Dermis microvascular lymphatic vessel endothelial cell (primary cell): ENCODE measurements around the gene SLC16A11. TPM values are rescaled to one million over a fixed set of nuclear protein-coding genes. Genes with fewer than 3 reads are reported as not detected.

Source experiments
- DNase-seq, 2 donors: peaks; one replicate each; pipeline versions ENCODE4 v3.0.0 to v3.0.0-alpha.2; 2010; ENCODE audit warnings: low read depth in 2 of 2
- total RNA-seq: library from RNA; depleted of rRNA; stranded (reverse); fragments of >200 nt; gene quantifications from 2 replicates; pipeline ENCODE4 v1.2.1, GENCODE V29; 2014

SLC16A11 gene
- total RNA-seq, 1 donor from 2014 or later, result 1.0 TPM

DNA sequence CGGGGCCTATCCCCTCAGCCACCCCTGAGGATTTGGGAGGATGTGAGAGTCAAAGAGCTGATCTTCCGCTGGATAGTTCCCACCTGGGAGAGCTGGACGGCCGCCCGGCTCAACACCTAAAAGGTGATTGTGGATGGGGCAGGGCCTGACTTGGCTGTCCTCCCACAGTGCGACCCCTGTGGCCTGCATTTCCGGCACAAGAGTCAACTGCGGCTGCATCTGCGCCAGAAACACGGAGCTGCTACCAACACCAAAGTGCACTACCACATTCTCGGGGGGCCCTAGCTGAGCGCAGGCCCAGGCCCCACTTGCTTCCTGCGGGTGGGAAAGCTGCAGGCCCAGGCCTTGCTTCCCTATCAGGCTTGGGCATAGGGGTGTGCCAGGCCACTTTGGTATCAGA, 16.6 kb downstream of the SLC16A11 start:
- DNase-seq, result peak in 1 of 2 donors; percentile 46

DNA sequence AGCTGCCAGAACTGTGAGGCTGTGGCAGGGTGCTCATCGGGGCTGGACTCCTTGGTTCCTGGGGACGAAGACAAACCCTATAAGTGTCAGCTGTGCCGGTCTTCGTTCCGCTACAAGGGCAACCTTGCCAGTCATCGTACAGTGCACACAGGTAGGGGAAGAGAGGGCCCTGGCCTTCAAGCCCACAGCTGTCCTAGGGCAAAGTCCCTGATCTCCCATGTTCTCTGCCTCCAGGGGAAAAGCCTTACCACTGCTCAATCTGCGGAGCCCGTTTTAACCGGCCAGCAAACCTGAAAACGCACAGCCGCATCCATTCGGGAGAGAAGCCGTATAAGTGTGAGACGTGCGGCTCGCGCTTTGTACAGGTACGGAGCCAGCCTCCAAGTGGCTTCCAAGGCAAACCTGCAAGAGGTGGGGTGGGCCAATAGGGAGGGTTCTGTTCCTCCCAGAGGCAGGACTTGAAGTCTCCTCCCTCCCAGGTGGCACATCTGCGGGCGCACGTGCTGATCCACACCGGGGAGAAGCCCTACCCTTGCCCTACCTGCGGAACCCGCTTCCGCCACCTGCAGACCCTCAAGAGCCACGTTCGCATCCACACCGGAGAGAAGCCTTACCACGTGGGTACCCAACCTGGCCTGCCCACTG, 17.3 kb downstream of the SLC16A11 start:
- no peak for DNase-seq

DNA sequence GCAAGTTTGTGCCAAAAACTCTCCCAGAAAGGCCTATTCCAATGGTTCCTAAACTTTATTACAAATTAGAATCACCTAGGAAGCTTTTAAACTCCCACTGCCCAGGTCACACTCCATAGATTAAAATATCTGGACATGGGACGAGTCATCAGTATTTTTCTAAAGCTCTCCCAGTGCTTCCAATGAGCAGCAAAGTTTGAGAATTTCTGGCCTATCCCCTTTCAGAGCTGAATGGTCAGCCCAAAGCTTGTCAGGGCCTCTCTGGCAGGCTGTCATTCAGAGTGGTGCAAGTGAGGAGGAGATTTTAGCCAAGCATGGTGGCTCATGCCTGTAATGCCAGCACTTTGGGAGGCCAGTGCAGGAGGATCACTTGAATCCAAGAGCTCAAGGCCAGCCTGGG, 18.6 kb downstream of the SLC16A11 start:
- no peak for DNase-seq

DNA sequence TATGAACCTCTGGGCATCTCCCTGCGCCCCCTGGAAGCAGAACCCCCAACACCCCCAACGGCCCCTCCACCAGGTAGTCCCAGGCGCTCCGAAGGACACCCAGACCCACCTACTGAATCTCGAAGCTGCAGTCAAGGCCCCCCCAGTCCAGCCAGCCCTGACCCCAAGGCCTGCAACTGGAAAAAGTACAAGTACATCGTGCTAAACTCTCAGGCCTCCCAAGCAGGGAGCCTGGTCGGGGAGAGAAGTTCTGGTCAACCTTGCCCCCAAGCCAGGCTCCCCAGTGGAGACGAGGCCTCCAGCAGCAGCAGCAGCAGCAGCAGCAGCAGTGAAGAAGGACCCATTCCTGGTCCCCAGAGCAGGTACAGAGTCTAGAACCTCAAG, 19.5 kb downstream of the SLC16A11 start:
- DNase-seq, result no peak

DNA sequence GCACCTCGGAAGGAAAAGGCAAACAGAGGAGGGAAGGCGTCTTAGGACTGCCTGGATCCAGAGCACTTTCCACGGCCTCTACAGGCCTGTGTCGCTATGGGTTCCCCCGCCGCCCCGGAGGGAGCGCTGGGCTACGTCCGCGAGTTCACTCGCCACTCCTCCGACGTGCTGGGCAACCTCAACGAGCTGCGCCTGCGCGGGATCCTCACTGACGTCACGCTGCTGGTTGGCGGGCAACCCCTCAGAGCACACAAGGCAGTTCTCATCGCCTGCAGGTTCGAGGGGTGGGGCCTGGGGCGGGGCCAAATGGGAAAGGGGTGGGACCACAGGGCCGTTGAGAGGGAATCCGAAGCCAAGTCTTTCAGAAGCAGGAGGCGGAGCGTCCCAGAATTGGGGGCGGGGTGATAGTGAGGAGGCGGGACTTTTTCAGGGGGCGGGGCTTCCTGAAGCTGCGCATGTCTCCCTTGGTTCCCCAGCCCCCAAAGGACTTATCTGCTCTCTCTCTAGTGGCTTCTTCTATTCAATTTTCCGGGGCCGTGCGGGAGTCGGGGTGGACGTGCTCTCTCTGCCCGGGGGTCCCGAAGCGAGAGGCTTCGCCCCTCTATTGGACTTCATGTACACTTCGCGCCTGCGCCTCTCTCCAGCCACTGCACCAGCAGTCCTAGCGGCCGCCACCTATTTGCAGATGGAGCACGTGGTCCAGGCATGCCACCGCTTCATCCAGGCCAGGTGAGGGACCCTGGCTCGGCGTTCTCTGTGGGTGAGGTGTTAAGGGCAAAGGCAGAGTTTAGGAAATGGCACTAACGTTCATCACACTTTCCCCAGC, 20.1 kb downstream of the SLC16A11 start:
- peak; percentile 97 to 99 for DNase-seq

DNA sequence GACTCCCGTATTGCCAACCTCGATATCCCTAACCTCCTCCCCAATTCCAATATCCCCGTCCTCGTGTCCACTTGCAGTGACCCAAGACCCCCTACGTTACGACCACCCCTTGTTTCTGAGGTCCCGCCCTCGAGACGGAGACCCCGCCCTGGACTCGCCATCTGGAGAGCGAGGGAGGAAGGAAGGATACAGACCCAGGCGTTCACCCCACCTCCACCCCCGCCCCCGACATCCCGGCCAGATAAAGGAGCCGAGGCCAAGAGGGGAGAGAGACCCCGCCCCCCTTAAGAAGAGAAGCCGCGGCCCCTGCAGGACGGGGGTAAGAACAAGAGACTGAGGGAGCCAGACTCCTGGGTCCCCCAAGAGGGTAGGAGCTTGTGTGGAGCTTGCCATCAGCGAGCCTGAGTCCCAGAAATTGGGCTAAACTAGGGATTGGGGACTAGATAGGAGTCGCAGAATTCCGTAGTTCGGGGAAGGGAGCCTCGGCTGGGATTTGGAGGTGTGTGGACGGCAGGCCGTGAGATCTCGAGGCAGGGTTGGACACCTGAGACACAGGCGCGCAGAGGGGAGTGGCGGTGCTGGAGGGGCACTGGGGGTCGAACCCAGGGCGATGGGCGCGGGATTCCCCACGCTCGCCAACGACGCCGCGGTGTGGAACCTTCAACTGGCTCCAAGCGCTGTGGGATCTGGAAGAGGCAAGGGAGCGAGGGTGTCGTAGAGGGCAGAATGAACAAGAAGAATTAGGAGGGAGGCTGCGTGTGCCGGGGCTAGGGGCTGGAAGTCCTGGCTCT, 20.9 kb downstream of the SLC16A11 start, which contains the start of gene BCL6B:
BCL6B (plus strand) TSS at position 270 of the 791 bp plus-strand sequence. CDS start 622 bp downstream, outside the sequence.
- peak in 1 of 2 donors; percentile 79 for DNase-seq

DNA sequence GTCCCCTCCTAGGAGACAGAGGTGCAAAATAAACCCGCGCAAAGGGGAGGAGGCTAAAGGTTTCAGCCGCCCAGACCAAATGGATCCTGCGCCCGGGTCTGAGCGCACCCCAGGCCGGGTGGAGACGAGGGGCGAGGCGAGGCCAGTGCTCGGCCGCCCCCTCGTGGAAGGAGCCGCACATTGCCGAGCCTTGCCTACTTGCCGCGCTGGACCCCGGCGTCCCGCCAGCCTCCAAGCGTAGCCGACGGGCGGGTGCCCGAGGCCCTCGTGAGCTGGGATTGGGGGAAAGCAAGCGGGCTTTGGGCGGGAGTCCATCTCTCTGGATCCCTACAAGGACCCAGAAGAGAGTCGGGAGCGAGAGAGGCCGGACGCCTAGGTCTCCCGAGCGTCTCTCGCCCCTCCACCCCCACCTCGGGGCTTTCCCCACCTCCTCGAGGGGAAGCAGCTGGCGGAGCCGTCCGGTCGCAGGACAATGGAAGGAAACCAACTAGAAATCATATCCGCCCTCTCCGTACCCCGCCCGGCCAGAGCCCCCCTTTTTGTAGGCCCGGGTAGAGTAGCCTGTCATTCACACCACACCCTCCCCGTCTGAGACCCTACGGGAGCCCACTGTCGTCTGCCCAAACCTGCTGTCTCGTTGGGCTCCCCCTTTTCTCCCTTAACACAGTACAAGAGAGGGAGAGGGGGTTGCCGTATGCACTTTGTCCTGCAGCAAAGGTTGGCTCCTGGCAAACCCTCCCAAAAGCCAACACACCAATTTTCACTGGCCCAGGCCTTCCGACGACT, 21.7 kb downstream of the SLC16A11 start:
- peak; percentile 92 to 97 for DNase-seq

DNA sequence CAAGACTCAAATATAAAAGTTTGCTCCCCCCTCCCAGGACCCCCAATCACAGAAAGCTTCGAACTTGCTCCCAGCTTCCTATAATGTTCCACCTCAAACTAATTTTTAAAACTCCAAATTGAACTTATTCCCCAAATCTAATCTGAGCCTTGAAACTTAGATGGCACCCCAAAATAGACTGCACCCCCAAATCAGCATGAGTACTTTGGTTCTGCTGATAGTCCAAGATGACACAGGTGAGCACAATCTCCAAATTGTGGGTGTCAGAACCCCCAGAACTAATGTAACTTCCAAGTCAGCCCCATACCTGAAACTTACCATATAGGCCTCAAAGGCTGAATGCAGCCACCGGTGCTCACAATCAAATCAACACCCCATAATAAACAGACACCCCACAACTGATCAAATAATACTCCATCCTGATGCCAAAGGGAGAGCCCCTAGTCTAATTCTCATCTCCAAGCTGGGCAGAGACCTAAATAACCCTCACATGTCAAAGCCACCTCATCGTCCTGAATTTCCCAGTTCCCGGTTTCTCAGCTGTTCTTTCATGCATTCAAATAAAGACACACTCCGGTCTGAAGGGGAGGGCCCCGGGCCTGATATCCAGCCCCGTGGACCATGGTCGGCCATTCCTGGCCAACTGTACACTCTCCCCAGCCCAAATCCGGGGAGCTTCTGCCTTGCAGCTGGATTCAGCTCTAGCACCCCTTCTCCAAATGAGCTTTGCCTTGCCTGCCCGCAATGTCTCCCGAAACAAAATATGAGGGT, 22.8 kb downstream of the SLC16A11 start:
- peak in 1 of 2 donors; percentile 67 for DNase-seq

DNA sequence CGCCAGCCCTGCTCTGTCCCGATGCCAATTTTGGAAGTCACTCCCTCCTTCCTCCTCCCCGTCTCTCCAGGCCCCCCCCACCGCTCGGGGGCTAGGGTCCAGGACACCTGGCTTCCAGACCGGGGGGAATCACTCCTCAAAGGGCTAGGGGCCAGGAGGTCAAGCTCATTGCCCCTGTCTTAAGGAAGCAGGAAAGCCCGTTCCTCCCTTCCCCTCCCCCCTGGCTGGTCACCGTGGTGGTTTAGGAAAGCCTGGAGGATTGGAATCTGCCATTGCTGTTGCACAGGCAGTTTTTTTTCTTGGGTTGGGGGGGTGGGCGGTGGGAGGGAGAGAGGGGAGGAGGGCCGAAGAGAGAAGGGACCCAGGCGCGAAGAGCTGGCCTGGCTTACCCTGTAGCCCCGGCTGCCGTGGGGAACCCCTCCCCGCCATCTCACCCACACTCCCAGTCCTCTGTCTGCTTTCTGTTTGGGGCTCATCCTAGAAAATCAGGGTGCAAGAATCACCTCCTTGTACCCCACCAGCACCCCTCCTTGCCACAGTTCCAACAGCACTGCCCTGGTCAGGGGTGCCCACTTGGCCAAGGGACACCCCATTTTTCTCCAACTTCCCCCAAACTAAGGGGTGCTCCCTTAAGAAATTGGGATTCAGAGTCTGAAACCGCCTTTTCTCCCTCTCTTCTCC, 23.9 kb downstream of the SLC16A11 start:
- DNase-seq, result peak in 1 of 2 donors; percentile 29

DNA sequence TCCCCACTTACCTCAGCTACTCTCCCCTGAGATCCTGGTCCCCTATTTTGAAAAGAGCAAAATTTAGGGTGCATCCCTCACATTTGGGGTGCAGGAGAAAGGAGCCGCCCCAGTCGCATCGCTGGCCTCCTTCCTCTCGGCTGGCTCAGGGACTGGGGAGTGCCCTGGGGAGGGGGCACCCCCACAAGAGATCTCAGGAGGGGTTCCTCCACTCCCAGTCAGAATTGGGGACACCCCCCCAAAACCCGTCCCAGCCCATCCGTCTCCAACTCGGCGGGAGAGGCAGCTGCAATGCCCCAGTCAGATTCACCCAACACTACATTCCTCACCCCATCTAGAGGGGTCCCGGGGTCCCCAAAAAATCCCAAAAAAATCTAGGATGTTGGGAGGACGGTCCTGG, 24.5 kb downstream of the SLC16A11 start:
- DNase-seq, result no peak

DNA sequence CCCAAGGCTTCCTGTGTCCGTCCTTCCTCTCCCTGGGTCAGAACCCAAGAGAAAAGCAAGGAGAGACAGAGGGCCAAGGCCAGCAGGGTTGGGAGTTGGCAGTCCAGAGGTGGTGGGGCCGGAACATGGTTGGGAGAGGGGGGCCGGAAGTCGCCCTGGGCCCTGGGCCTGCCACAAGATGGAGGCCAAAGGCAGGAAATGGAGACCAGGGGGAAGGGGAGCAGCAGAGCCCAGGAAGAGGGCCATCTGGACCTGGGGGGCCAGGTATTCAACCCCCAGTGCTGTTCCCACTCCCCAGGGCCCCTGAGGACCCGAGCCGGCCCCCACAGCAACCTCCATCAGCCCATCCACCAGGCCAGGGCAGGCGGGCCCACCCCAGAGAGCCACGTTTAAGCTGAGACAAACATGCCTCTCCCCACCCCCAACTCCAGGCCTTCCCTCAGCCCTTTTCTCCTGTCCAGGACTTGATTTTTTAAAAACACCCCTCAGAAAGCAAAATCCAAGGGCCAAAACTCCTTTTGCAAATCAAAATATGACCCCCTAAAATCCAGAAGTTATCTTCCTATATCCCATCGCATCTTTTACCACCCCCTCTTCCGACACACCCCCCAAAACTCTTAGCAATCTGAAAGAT, 25.4 kb downstream of the SLC16A11 start:
- DNase-seq, result no peak

DNA sequence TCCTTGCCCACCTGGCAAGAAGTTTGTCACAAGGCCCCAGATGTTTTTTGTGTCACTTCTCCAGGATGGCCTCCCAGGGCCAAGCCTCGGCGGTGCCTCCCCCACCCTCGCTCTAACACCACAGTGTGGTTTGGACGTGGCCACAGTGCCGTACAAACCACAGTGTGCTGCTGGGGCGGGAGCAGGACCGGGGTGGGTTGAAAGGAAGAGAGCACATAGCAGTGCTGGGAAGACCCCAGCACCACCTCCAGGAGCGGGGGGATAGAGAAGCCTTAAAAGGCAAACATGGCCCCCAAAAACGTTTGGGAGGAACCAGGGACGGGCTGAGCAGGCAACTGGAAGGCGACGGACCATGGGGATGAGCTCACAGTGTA, 26.1 kb downstream of the SLC16A11 start:
- no peak for DNase-seq

DNA sequence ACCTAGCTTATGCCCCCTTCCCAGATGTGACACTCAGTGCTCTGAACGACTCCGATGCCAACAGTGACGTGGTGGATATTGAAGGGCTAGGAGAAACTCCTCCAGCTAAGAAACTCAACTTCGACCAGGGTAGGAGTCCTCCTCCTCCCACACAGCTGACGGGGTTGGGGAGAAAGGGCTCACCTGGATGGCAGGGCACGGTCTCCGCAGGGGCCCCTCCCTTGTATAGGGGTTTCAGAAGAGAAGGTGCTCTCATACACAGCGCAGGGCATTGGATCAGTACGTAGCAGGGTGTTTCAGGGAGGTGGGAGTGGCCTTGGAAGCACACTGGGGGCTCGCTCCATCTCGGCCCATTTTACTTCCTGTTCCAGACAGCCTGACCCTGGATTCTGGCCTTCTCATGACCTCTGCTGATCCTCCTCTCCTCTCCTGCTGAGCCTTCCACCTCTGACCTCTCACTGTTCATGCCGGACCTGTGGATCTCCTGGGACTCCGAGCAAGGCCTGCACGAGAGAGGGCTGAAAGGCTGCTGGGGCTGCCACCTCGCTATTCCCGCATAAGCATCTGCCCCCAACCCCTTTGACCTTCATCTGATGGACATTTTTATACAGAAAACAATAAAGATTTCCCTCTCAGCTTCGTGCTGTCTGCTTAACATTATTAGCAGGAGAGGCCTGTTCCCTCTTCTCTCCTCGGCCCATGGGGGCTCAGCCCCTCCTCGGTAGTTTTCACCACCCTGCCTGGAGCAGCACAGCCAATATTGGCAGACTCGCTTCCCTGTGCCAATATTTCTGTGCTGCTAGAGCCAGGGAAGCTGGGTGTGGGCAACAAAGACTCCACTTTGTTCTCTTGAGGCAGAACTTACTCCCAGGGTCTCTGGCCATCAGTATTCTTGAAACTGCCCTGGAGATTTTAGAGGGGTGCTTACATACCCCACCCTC, 26.7 kb downstream of the SLC16A11 start:
- no peak for DNase-seq

DNA sequence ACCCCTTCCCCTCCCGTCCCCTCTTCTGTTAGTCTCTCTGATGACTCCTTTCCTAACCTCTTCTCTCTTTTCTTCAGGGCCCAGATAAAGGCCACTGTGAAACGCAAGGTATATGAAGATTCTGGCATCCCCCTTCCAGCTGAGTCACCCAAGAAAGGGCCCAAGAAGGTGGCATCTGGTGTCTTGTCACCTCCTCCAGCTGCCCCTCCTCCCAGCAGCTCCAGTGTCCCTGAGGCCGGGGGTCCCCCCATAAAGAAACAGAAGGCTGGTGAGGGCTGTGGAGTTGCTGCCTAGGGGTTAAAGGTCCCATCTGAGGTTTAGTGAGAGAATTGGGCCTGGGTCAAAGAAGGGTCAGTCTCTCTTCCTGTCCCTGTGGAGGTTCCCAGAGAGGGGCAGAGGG, 27.5 kb downstream of the SLC16A11 start:
- DNase-seq, result no peak

DNA sequence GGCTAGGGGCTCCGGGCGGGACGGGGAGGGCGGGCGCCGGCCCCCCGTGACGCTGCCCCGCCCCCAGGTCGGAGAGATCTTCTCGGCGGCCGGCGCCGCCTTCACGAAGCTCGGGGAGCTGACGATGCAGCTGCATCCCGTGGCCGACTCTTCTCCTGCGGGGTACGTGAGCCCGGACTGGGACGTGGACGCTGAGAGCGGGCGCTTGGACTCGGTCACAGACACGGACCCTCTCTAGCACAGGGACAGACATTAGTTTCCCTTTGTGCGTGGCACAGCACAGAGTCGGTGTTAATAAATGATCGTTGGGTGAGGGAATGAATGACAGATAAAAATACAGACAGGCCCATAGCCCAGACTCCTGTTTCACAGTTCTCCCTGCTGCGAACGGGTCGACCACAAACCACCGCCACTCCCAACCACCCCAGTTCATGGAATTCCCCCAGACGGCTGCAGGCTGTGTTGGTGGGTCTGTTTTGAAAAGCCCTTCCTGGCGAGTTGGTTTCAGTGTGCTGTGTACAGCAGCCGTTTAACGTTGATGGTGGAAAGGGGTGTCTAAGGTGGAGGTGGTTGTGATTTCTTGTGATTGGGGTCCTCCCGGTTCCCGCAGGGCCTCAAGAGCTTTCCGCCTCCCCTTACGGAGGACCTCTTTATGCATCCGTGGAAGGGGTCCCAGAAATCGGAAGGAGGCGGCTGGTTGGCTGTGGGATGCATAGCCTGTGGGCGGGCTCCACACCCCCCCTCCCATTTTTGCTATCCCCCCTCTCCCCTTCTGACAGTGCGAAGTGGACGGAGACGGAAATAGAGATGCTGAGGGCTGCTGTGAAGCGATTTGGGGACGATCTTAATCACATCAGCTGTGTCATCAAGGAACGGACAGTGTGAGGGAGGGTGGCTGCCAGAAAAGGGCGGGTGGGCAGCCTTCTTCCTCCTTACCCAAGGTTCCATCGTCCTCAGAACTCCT, 28.6 kb downstream of the SLC16A11 start:
- DNase-seq, result peak in 1 of 2 donors; percentile 75

DNA sequence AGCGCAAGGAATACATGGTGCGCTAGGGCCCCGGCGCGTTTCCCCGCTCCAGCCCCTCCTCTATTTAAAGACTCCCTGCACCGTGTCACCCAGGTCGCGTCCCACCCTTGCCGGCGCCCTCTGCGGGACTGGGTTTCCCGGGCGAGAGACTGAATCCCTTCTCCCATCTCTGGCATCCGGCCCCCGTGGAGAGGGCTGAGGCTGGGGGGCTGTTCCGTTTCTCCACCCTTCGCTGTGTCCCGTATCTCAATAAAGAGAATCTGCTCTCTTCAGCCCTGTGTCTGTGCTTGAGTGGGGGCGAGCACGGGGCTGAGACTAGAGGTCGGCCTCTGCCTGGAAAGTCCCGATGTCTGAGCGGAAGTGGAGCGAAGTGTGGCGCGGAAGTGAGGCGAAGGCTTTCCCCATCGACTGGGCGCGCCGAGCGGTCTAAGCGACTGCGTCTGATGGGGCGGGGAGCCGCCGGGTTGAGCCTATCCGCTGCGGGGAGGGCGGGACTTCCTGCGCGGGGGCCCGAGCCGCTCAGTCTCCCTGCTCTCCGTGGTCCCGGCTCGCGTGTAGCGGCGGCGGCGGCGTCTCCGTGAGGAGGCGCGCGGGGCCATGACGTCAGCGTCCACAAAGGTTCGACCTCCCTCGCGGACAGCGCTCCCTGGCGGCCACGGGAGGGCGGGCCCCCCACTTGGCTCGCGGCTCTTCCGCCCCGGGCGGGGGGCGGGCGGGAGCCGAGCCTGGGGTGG, 29.5 kb downstream of the SLC16A11 start:
- DNase-seq, result peak; percentile 92 to 98

DNA sequence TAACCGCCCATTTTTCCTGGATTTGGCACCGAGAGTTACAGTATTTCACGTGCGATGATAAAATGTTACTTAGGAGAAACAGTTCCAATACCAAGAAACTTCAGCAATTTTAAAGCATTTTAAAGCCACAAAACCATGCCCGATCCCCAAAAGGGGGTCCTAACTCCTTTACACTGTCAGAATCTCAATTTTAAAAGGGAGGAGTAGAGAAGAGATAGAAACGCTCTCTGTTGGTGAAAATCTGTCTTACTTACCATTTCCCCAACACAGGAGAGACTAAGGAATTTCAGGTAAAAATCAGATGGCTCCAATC, 32.0 kb downstream of the SLC16A11 start:
- no peak for DNase-seq
